GM23338 (cell line): ENCODE results near the gene OSBPL1A. TPM values are rescaled to one million over a fixed set of nuclear protein-coding genes. Genes with fewer than 3 reads are reported as not detected.

Experiments used
- ATAC-seq: fragments of 200-7000 bp; cut with Tn5 transposase; 3 replicates; pipeline ENCODE4 v1.9.1; 2020
- DNase-seq: peaks from one replicate; pipeline ENCODE4 v3.0.0-alpha.2; 2015; ENCODE audit warnings: low spot score
- H2AFZ ChIP-seq: fragments of 200-600 bp; sonication (generic); 2 replicates; pipeline ENCODE4 v1.8.0; 2016; ENCODE audit warnings: antibody characterized with exemption, mild to moderate bottlenecking, moderate library complexity
- H3F3A ChIP-seq: fragments of 200-600 bp; sonication (generic); replicated peaks from 2 replicates; pipeline ENCODE4 v1.8.0; 2017; ENCODE audit warnings: antibody characterized with exemption, mixed run types, low read depth
- H3K27ac ChIP-seq: fragments of 200-600 bp; sonication (generic); 2 replicates; pipeline ENCODE4 v1.6.1; 2016; ENCODE audit warnings: low read depth
- H3K27me3 ChIP-seq: fragments of 200-600 bp; sonication (generic); 2 replicates; pipeline ENCODE4 v1.8.0; 2016; ENCODE audit warnings: mild to moderate bottlenecking, mixed run types, moderate library complexity; ENCODE audit not compliant: insufficient read depth
- H3K36me3 ChIP-seq: fragments of 200-600 bp; sonication (generic); 2 replicates; pipeline ENCODE4 v1.8.0; 2016; ENCODE audit warnings: mild to moderate bottlenecking; ENCODE audit not compliant: insufficient read depth
- H3K4me1 ChIP-seq: fragments of 200-600 bp; sonication (generic); 2 replicates; pipeline ENCODE4 v1.8.0; 2016; ENCODE audit warnings: mild to moderate bottlenecking, moderate library complexity; ENCODE audit not compliant: insufficient read depth
- H3K4me2 ChIP-seq: fragments of 200-600 bp; sonication (generic); 2 replicates; pipeline ENCODE4 v1.7.1; 2017; ENCODE audit warnings: mixed run types
- H3K4me3 ChIP-seq: fragments of 200-600 bp; sonication (generic); 2 replicates; pipeline ENCODE4 v1.6.1; 2016; ENCODE audit warnings: mixed run types
- H3K79me2 ChIP-seq: fragments of 200-600 bp; sonication (generic); replicated peaks from 2 replicates; pipeline ENCODE4 v1.8.0; 2017; ENCODE audit warnings: mild to moderate bottlenecking; ENCODE audit not compliant: insufficient read depth
- H3K9me2 ChIP-seq: fragments of 200-600 bp; sonication (generic); 2 replicates; pipeline ENCODE4 v1.8.0; 2017; ENCODE audit not compliant: insufficient read depth
- H4K20me1 ChIP-seq: fragments of 200-600 bp; sonication (generic); replicated peaks from 2 replicates; pipeline ENCODE4 v1.8.0; 2017; ENCODE audit warnings: mild to moderate bottlenecking; ENCODE audit not compliant: insufficient read depth
- H3K27ac Mint-ChIP-seq: 2 replicates; pipeline ENCODE4 v1.8.0; 2020; ENCODE audit warnings: inconsistent platforms, mild to moderate bottlenecking, moderate library complexity, mixed read lengths
- H3K27me3 Mint-ChIP-seq: 3 replicates; pipeline ENCODE4 v1.8.0; 2022; ENCODE audit warnings: low read depth, mild to moderate bottlenecking, moderate library complexity, mixed read lengths, inconsistent platforms; ENCODE audit not compliant: insufficient read depth, poor library complexity
- H3K36me3 Mint-ChIP-seq: 3 replicates; pipeline ENCODE4 v1.8.0; 2021; ENCODE audit warnings: low read depth, mild to moderate bottlenecking, inconsistent platforms, moderate library complexity, mixed read lengths
- H3K4me1 Mint-ChIP-seq: 3 replicates; pipeline ENCODE4 v1.8.0; 2020; ENCODE audit warnings: mild to moderate bottlenecking, inconsistent platforms, mixed read lengths
- H3K4me3 Mint-ChIP-seq: 3 replicates; pipeline ENCODE4 v1.8.0; 2021; ENCODE audit warnings: moderate library complexity, mild to moderate bottlenecking, inconsistent platforms, mixed read lengths
- H3K9me3 Mint-ChIP-seq: 3 replicates; pipeline ENCODE4 v1.8.0; 2020; ENCODE audit warnings: moderate library complexity, mild to moderate bottlenecking, inconsistent platforms, mixed read lengths
- CREB1 ChIP-seq: fragments of 250-450 bp; sonication (Bioruptor Pico); IDR thresholded peaks from 2 replicates; pipeline ENCODE4 v1.5.0; 2020; ENCODE audit warnings: low read depth, mild to moderate bottlenecking, moderate library complexity
- CTCF ChIP-seq, 2 experiments: fragments of 200-600 bp in 1 of 2; sonication (generic) in 1 of 2; conservative IDR thresholded peaks; 2 replicates each; pipeline versions ENCODE4 v1.5.1 to v1.6.1; 2016 to 2017; ENCODE audit warnings: antibody characterized with exemption in 2 of 2, low read depth in 2 of 2, mild to moderate bottlenecking in 2 of 2, moderate library complexity in 1 of 2
- ETS1 ChIP-seq: IDR thresholded peaks from 2 replicates; pipeline ENCODE4 v1.6.1; 2016; ENCODE audit warnings: antibody characterized with exemption
- EZH2 ChIP-seq: fragments of 200-600 bp; sonication (generic); IDR thresholded peaks from one replicate; pipeline ENCODE4 v1.8.0; 2017; ENCODE audit warnings: antibody characterized with exemption, mild to moderate bottlenecking, low read depth; ENCODE audit not compliant: unreplicated experiment
- EZH2phosphoT487 ChIP-seq: fragments of 200-600 bp; sonication (generic); IDR thresholded peaks from one replicate; pipeline ENCODE4 v1.8.1; 2018; ENCODE audit warnings: antibody characterized with exemption; ENCODE audit not compliant: unreplicated experiment
- JUNB ChIP-seq: IDR thresholded peaks from one replicate; pipeline ENCODE4 v1.6.1; 2016; ENCODE audit warnings: antibody characterized with exemption; ENCODE audit not compliant: unreplicated experiment
- NANOG ChIP-seq: IDR thresholded peaks from 2 replicates; pipeline ENCODE4 v1.6.1; 2016; ENCODE audit warnings: antibody characterized with exemption, borderline replicate concordance
- POLR2AphosphoS5 ChIP-seq: IDR thresholded peaks from 2 replicates; pipeline ENCODE4 v1.6.1; 2016; ENCODE audit warnings: antibody characterized with exemption, low read depth
- ZNF331 ChIP-seq: fragments of 250-450 bp; sonication (Bioruptor Pico); IDR thresholded peaks from 2 replicates; pipeline ENCODE4 v1.5.0; 2020; ENCODE audit warnings: low read depth, mild to moderate bottlenecking, moderate library complexity
- polyA plus RNA-seq: library from polyadenylated mRNA; unstranded; fragments of >200 nt; fragmentation: Nextera tagmentation; extraction: Ambion mirVana; gene quantifications from 2 replicates; pipeline ENCODE4 v1.2.1, GENCODE V29; 2016
- total RNA-seq: library from RNA; depleted of rRNA; stranded (reverse); fragments of >200 nt; shearing (Covaris generic); gene quantifications from 2 replicates; pipeline ENCODE4 v1.2.3, GENCODE V29; 2014
- TF ChIP-seq, protein P1 (sequence below): fragments of 250-450 bp; sonication (Bioruptor Pico); IDR thresholded peaks from 2 replicates; pipeline ENCODE4 v1.5.0; 2020; ENCODE audit warnings: mild to moderate bottlenecking, moderate library complexity

OSBPL1A gene
- total and polyA plus RNA-seq, 2 experiments from 2014 or later = 55.6 to 71.4 TPM

DNA sequence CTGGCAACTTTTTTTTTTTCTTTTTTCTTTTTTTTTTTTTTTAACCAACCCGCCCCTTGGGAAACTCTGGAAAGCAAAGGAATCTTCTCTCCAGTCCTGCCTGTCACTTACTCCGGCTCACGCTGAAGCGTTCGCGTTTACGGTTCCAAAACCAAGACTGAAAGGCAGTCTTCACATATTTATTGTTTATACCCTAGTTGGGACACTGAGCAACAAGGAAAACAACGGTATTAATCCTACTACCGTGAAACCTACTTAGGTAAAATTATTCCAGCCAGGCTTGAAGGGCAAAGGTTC lies 125.4 kb downstream of the OSBPL1A start (continued):
- TF ChIP-seq ETS1 (no peak), EZH2phosphoT487 (no peak)

DNA sequence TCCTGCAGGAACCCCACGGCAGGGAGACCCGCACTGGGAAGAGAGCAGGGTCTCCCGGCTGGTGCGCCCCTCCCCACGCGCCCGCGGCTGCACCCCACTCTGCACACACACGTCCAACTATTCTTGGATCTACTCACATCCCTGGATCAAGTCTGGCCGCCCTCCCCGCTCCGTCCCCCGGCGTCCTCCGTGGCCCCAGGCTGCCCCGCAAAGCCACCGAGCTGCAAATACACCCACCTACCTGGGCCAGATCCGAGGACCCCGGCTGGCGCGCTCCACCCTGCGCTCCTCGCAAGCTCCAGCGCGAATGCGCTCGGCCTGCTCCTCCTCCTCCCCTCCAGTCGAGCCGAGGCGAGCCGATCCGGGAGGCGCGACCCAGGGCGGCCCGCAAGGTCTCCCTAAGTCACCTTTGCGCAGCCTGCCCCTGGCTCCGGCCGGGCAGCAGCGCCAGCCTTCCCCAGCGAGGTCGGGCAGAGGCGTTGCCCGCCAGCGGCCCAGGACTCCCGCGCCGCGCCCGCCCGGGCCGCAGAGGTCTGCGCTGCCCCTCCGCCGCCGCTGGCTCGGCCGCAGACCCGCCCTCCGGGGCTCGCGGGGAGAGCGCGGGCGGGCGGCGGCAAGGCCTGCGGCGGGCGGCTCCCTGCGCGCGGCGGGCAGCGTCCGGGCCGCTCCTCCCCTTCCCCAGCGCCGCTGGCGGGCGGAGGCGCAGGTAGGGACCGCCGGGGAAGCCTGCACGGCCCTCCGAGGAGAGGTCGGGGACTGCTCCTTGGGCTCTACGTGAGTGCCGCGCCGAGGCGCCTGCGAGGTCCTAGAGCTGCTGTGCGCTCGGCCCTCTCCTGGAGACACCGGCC lies 126.0 kb downstream of the OSBPL1A start:
- DNase-seq (peak; percentile 94), ATAC-seq (peak; percentile 87)
- Mint-ChIP-seq H3K27me3 (peaks cover 7% of the 10 kb centered on the region), H3K4me1 (peaks cover 31% of the 10 kb centered on the region), H3K27ac (peak overlapping the region; percentile 45; the same call in 1 of the 2 replicates), H3K36me3 (peaks cover 9% of the 10 kb centered on the region), H3K9me3 (no peaks in the 10 kb centered on the region), H3K4me3 (peak overlapping the region; percentile 85)
- Histone ChIP-seq H4K20me1 (no peaks in the 10 kb centered on the region), H3F3A (no peaks in the 10 kb centered on the region), H3K27ac (no peak overlapping the region), H3K4me3 (peak overlapping the region; percentile 75), H2AFZ (peak overlapping the region; percentile 61), H3K36me3 (no peaks in the 10 kb centered on the region), H3K27me3 (no peaks in the 10 kb centered on the region), H3K9me2 (no peaks in the 10 kb centered on the region), H3K4me1 (peaks cover 21% of the 10 kb centered on the region), H3K4me2 (peak overlapping the region; percentile 83), H3K79me2 (peaks cover 43% of the 10 kb centered on the region)
- no peak for TF ChIP-seq JUNB
- TF ChIP-seq ETS1 = no peak
- peak; percentile 10 to 20; a peak in 1 of 4 replicates for TF ChIP-seq CTCF (conservative IDR thresholded peaks at IDR 0.05; ENCODE audit: low read depth in 2 of 2)
- TF ChIP-seq, protein P1, sequence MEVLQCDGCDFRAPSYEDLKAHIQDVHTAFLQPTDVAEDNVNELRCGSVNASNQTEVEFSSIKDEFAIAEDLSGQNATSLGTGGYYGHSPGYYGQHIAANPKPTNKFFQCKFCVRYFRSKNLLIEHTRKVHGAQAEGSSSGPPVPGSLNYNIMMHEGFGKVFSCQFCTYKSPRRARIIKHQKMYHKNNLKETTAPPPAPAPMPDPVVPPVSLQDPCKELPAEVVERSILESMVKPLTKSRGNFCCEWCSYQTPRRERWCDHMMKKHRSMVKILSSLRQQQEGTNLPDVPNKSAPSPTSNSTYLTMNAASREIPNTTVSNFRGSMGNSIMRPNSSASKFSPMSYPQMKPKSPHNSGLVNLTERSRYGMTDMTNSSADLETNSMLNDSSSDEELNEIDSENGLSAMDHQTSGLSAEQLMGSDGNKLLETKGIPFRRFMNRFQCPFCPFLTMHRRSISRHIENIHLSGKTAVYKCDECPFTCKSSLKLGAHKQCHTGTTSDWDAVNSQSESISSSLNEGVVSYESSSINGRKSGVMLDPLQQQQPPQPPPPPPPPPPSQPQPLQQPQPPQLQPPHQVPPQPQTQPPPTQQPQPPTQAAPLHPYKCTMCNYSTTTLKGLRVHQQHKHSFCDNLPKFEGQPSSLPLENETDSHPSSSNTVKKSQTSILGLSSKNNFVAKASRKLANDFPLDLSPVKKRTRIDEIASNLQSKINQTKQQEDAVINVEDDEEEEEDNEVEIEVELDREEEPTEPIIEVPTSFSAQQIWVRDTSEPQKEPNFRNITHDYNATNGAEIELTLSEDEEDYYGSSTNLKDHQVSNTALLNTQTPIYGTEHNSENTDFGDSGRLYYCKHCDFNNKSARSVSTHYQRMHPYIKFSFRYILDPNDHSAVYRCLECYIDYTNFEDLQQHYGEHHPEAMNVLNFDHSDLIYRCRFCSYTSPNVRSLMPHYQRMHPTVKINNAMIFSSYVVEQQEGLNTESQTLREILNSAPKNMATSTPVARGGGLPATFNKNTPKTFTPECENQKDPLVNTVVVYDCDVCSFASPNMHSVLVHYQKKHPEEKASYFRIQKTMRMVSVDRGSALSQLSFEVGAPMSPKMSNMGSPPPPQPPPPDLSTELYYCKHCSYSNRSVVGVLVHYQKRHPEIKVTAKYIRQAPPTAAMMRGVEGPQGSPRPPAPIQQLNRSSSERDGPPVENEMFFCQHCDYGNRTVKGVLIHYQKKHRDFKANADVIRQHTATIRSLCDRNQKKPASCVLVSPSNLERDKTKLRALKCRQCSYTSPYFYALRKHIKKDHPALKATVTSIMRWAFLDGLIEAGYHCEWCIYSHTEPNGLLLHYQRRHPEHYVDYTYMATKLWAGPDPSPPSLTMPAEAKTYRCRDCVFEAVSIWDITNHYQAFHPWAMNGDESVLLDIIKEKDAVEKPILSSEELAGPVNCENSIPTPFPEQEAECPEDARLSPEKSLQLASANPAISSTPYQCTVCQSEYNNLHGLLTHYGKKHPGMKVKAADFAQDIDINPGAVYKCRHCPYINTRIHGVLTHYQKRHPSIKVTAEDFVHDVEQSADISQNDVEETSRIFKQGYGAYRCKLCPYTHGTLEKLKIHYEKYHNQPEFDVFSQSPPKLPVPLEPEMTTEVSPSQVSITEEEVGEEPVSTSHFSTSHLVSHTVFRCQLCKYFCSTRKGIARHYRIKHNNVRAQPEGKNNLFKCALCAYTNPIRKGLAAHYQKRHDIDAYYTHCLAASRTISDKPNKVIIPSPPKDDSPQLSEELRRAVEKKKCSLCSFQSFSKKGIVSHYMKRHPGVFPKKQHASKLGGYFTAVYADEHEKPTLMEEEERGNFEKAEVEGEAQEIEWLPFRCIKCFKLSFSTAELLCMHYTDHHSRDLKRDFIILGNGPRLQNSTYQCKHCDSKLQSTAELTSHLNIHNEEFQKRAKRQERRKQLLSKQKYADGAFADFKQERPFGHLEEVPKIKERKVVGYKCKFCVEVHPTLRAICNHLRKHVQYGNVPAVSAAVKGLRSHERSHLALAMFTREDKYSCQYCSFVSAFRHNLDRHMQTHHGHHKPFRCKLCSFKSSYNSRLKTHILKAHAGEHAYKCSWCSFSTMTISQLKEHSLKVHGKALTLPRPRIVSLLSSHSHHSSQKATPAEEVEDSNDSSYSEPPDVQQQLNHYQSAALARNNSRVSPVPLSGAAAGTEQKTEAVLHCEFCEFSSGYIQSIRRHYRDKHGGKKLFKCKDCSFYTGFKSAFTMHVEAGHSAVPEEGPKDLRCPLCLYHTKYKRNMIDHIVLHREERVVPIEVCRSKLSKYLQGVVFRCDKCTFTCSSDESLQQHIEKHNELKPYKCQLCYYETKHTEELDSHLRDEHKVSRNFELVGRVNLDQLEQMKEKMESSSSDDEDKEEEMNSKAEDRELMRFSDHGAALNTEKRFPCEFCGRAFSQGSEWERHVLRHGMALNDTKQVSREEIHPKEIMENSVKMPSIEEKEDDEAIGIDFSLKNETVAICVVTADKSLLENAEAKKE (CRISPR knock-in tag) = 0 out of 2 replicates have a peak, but pooled peaks have one; percentile 22
- no peak for TF ChIP-seq EZH2
- 0 out of 2 replicates have a peak, but pooled peaks have one; percentile 20 for TF ChIP-seq POLR2AphosphoS5
- no peak for TF ChIP-seq ZNF331
- no peak for TF ChIP-seq EZH2phosphoT487
- TF ChIP-seq NANOG = no peak
- TF ChIP-seq CREB1 (CRISPR knock-in tag) = 0 out of 2 replicates have a peak, but pooled peaks have one; percentile 17
